ENCODE data around the gene CSAD. TPM values are rescaled to one million over a fixed set of nuclear protein-coding genes. Genes with fewer than 3 reads are reported as not detected.

The CSAD gene
- total RNA-seq, 4 donors from 2014 or later = 4.1 to 67.6 (median 42.6) TPM

DNA sequence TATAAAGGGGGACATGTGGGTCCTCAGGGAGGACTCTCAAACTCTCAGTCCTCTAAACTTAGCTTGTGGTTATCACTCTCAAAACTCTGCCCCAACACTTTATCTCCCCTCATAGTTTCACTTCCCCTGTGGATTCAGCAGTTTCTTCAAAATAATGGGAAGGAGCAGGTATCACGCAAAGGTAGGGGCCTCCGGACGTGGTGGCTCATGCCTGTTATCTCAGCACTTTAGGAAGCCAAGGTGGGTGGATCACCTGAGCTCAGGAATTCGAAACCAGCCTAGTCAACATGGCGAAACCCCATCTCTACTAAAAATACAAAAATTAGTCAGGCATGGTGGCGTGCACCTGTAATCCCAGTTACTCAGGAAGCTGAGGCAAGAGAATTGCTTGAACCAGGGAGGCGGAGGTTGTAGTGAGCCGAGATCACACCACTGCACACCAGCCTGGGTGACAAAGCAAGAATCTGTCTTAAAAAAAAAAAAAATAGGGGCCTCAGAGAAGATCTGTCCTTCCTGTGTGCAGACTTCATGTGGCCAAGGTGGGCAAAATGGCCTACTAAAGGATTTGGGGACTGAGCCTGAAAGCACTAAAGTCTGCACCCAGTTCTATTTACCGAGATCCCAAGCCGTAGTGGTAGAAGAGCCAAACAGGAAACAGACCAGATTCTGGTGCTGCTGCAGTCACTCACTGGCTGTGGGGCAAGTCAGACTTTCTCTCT is 19.9 kb upstream of the CSAD start:
- no peaks in the 10 kb centered on the region for H3K36me3 ChIP-seq
- intact Hi-C loops (cut with DNase I; ENCODE audit: low total_unique reads) = no loop called here
- peaks cover 0 to 6% of the 10 kb centered on the region in 2 donors for H3K4me1 ChIP-seq
- no peak for TF ChIP-seq POLR2A (IDR thresholded peaks at IDR 0.05)
- TF ChIP-seq, protein P1, sequence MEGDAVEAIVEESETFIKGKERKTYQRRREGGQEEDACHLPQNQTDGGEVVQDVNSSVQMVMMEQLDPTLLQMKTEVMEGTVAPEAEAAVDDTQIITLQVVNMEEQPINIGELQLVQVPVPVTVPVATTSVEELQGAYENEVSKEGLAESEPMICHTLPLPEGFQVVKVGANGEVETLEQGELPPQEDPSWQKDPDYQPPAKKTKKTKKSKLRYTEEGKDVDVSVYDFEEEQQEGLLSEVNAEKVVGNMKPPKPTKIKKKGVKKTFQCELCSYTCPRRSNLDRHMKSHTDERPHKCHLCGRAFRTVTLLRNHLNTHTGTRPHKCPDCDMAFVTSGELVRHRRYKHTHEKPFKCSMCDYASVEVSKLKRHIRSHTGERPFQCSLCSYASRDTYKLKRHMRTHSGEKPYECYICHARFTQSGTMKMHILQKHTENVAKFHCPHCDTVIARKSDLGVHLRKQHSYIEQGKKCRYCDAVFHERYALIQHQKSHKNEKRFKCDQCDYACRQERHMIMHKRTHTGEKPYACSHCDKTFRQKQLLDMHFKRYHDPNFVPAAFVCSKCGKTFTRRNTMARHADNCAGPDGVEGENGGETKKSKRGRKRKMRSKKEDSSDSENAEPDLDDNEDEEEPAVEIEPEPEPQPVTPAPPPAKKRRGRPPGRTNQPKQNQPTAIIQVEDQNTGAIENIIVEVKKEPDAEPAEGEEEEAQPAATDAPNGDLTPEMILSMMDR (IDR thresholded peaks at IDR 0.05) = no peak
- H3K27me3 ChIP-seq = no peaks in the 10 kb centered on the region
- DNase-seq = no peak
- H3K27ac ChIP-seq = no peak overlapping the region
- no peak overlapping the region for H3K4me3 ChIP-seq
- H3K9me3 ChIP-seq = no peaks in the 10 kb centered on the region

DNA sequence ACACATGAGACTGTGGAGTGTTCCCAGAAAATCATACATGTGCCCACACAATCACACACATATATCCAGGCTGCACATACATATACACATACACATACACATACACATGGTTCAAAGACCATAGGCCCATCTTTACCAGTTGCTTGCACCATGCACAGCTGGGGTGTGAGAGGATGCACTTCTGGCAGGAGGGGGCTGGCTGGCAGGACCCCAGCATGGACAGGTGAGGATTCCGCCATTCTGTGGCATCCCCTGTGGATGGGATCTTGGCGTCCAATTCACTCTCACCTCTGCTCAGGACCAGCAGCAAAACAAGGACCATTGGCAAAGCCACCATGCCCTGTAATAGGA is 19.4 kb upstream of the CSAD start:
- Histone ChIP-seq H3K9me3 (no peaks in the 10 kb centered on the region), H3K4me1 (peaks cover 0 to 6% of the 10 kb centered on the region in 2 donors), H3K27ac (no peak overlapping the region), H3K27me3 (no peaks in the 10 kb centered on the region), H3K36me3 (no peaks in the 10 kb centered on the region), H3K4me3 (no peak overlapping the region)
- DNase-seq = no peak
- intact Hi-C loops (cut with DNase I; ENCODE audit: low total_unique reads) = no loop called here
- TF ChIP-seq POLR2A (IDR thresholded peaks at IDR 0.05) = no peak
- TF ChIP-seq, protein P1 (IDR thresholded peaks at IDR 0.05) = no peak

DNA sequence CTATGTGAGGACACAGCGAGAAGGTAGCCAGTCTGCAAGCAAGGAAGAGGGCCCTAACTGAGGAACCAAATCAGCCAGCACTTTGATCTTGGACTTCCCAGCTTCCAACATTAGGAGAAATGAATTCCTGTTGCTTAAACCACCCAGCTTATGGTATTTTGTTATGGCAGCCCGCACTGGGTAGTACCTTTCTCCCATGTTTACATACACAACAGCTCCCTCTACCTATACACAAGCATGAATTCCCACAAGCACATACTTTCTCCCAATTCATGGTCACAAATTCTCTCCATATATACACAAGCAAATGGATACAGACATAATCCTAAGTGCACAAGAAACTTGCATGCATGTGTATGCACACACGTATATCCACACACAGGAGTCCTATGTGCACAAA is 19.0 kb upstream of the CSAD start:
- Histone ChIP-seq H3K36me3 (no peaks in the 10 kb centered on the region), H3K9me3 (no peaks in the 10 kb centered on the region), H3K27me3 (no peaks in the 10 kb centered on the region), H3K27ac (no peak overlapping the region), H3K4me3 (no peak overlapping the region), H3K4me1 (peaks cover 0 to 6% of the 10 kb centered on the region in 2 donors)
- no peak for TF ChIP-seq POLR2A (IDR thresholded peaks at IDR 0.05)
- TF ChIP-seq, protein P1 (IDR thresholded peaks at IDR 0.05) = no peak
- no peak for DNase-seq
- intact Hi-C loops (cut with DNase I; ENCODE audit: low total_unique reads) = loop anchor here (10.0 kb wide), 1 partner anchor 135 kb away; no protein-coding TSS in a partner anchor

DNA sequence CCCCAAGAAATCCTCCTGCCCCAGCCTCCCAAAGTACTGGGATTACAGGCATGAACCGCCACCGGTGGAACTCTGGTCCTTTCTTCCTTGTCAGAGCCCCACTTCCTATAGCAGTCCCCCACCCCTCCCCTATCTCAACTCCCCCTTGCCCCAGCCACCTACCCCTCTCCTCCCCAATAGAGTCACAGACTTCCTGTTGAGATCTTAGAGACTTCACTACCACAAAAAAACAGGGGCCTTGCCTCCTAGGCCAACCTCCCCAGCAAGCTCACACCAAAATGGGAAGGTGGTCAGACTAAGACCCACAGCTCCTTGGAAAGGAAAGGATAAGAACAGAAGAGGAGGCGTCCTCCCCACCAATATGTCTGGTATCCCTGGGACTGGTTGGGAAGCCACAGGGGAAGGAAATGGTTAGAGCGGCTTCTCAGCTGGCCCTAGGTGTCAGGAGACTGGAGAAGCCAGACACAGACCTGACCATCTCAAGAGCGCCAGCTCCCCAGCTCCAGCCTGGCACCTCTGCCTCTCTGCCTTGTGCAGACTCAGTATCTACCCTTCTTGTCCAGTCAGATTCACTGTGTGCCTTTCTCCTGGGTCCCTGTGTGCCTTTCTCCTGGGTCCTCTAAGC is 17.9 kb upstream of the CSAD start:
- Histone ChIP-seq H3K9me3 (no peaks in the 10 kb centered on the region), H3K4me1 (peaks cover 0 to 6% of the 10 kb centered on the region in 2 donors), H3K36me3 (no peaks in the 10 kb centered on the region), H3K4me3 (no peak overlapping the region), H3K27me3 (no peaks in the 10 kb centered on the region), H3K27ac (no peak overlapping the region)
- TF ChIP-seq POLR2A (IDR thresholded peaks at IDR 0.05) = no peak
- TF ChIP-seq, protein P1 (IDR thresholded peaks at IDR 0.05) = no peak
- intact Hi-C loops (cut with DNase I; ENCODE audit: low total_unique reads) = loop anchor here (10.0 kb wide), 1 partner anchor 134 kb away; no protein-coding TSS in a partner anchor
- DNase-seq = no peak

DNA sequence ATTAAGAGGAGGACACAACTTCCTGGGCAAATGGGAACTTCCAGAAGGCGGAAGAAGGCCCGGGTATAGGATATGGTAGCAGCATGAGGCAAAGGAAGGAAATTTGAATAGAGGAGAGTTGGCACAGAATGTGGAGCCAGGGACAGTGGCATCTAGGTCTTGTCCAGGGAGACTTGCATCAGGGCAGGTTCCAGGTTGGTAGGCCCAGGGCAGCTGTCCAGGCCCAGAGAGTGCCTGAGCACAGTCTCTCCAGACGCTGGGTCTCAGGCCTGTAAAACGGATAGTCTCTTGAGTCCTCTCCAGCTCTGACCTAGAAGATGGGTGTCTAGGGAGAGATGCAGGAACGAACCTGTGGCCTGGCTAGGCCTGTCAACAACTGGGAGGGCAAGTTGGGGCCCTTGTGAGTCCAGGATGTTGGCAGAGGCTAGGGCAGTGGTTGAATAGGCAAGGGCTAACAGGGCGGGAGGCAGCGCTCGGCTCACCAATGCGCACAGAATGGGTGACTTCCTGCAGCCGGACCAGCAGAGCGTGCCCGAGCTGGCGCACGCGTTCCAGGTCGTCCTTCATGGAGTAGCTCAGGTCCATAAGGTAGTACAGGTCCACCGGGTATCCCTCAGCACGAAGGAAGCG is 16.4 kb upstream of the CSAD start:
- no peak for DNase-seq
- H3K36me3 ChIP-seq = no peaks in the 10 kb centered on the region
- H3K4me1 ChIP-seq = peaks cover 0 to 6% of the 10 kb centered on the region in 2 donors
- no peak for TF ChIP-seq POLR2A (IDR thresholded peaks at IDR 0.05)
- TF ChIP-seq, protein P1 (IDR thresholded peaks at IDR 0.05) = no peak
- no peaks in the 10 kb centered on the region for H3K9me3 ChIP-seq
- H3K27me3 ChIP-seq = no peaks in the 10 kb centered on the region
- H3K27ac ChIP-seq = no peak overlapping the region
- no peak overlapping the region for H3K4me3 ChIP-seq
- intact Hi-C loops (cut with DNase I; ENCODE audit: low total_unique reads) = loop anchor here (10.0 kb wide), 1 partner anchor 132 kb away; no protein-coding TSS in a partner anchor

Measured in uterus (tissue), 4 donors.